ENCODE measurements around the gene CNIH3.
A peak's percentile ranks its signal among the peaks of the same experiment; 100 is the strongest.

CNIH3 gene

GRCh38 chr1:224726441-224727182, 110.5 kb downstream of the CNIH3 start:
- peak; percentile 8 for DNase-seq

GRCh38 chr1:224727351-224728289, 111.5 kb downstream of the CNIH3 start:
- no peak for DNase-seq

GRCh38 chr1:224730540-224730939, 114.4 kb downstream of the CNIH3 start:
- no peak for DNase-seq

- DNase-seq = no peak
Measured at GRCh38 chr1:224730965-224731364, 114.8 kb downstream of the CNIH3 start.

- no peak for DNase-seq
Measured at GRCh38 chr1:224731633-224732032, 115.5 kb downstream of the CNIH3 start.

- no peak for DNase-seq
Measured at GRCh38 chr1:224732377-224733026, 116.4 kb downstream of the CNIH3 start.

GRCh38 chr1:224733027-224733911, 117.2 kb downstream of the CNIH3 start:
- no peak for DNase-seq

- no peak for DNase-seq
Measured at GRCh38 chr1:224734261-224734935, 118.3 kb downstream of the CNIH3 start.

GRCh38 chr1:224735159-224735558, 119.0 kb downstream of the CNIH3 start:
- peak; percentile 17 for DNase-seq

- no peak for DNase-seq
Measured at GRCh38 chr1:224736619-224737352, 120.7 kb downstream of the CNIH3 start.

GRCh38 chr1:224737353-224737727, 121.2 kb downstream of the CNIH3 start:
- DNase-seq = no peak

GRCh38 chr1:224739303-224739996, 123.3 kb downstream of the CNIH3 start:
- DNase-seq = no peak

GRCh38 chr1:224739997-224740684, 124.0 kb downstream of the CNIH3 start:
- no peak for DNase-seq

- no peak for DNase-seq
Measured at GRCh38 chr1:224740685-224741052, 124.6 kb downstream of the CNIH3 start.

- no peak for DNase-seq
Measured at GRCh38 chr1:224742349-224742748, 126.2 kb downstream of the CNIH3 start.

GRCh38 chr1:224743608-224744164, 127.6 kb downstream of the CNIH3 start:
- no peak for DNase-seq

GRCh38 chr1:224744521-224744920, 128.4 kb downstream of the CNIH3 start:
- DNase-seq = no peak

- DNase-seq = no peak
Measured at GRCh38 chr1:224745394-224745793, 129.3 kb downstream of the CNIH3 start.

GRCh38 chr1:224745924-224746323, 129.8 kb downstream of the CNIH3 start:
- no peak for DNase-seq

GRCh38 chr1:224747578-224747977, 131.5 kb downstream of the CNIH3 start:
- DNase-seq = no peak

Data from activated CD4-positive, alpha-beta T cell treated with anti-CD3 and anti-CD28 coated beads, Interleukin-2, amount 50 U/mL, for 16 hours (primary cell).